Large intestine (tissue), 3 donors: ENCODE measurements around the gene AGAP1. TPM values are rescaled to one million over a fixed set of nuclear protein-coding genes. Genes with fewer than 3 reads are reported as not detected.

ENCODE experiments used
- DNase-seq, 2 donors: peaks; one replicate each; pipeline versions ENCODE4 v3.0.0 to v3.0.0-alpha.2; 2013
- H3K27ac ChIP-seq: one replicate; pipeline ENCODE4 v1.5.1; 2013; ENCODE audit warnings: low read length
- H3K27me3 ChIP-seq: 2 replicates; pipeline ENCODE4 v1.6.1; 2013; ENCODE audit warnings: low read length; ENCODE audit not compliant: control insufficient read depth, insufficient read depth
- H3K36me3 ChIP-seq: 2 replicates; pipeline ENCODE4 v1.6.1; 2013; ENCODE audit warnings: low read length; ENCODE audit not compliant: control insufficient read depth, insufficient read depth
- H3K4me1 ChIP-seq: one replicate; pipeline ENCODE4 v1.6.1; 2013; ENCODE audit warnings: low read length; ENCODE audit not compliant: control insufficient read depth, insufficient read depth
- H3K4me3 ChIP-seq: one replicate; pipeline ENCODE4 v1.5.1; 2013; ENCODE audit warnings: low read length
- H3K9me3 ChIP-seq: one replicate; pipeline ENCODE4 v1.6.1; 2013; ENCODE audit warnings: mild to moderate bottlenecking, low read depth, low read length, moderate library complexity; ENCODE audit not compliant: control insufficient read depth
- WGBS: methylation state at CpG from one replicate; pipeline ENCODE4 v1.1.5; 2013; ENCODE audit warnings: low lambda C conversion rate; ENCODE audit not compliant: insufficient coverage; 5-methylcytosine and 5-hydroxymethylcytosine counted together
- polyA plus RNA-seq: library from polyadenylated mRNA; unstranded; fragments of 120-200 nt; gene quantifications from one replicate; pipeline ENCODE4 v1.2.1, GENCODE V29; 2013

AGAP1 gene
- polyA plus RNA-seq, 1 donor, result 18.0 TPM

- peaks cover 5% of the 10 kb centered on the region for H3K36me3 ChIP-seq
- no peaks in the 10 kb centered on the region for H3K27me3 ChIP-seq
- WGBS, result 75% methylated on average over 14 of the region's 25 CpGs
- no peak for DNase-seq
- no peaks in the 10 kb centered on the region for H3K9me3 ChIP-seq
- no peak overlapping the region for H3K27ac ChIP-seq
- no peaks in the 10 kb centered on the region for H3K4me1 ChIP-seq
- H3K4me3 ChIP-seq, result no peak overlapping the region
These were observed 520.7 kb downstream of the AGAP1 start for GRCh38 chr2:236014408-236015131.

- Histone ChIP-seq H3K36me3 (peaks cover 9% of the 10 kb centered on the region), H3K27ac (no peak overlapping the region), H3K27me3 (no peaks in the 10 kb centered on the region), H3K4me3 (no peak overlapping the region), H3K4me1 (no peaks in the 10 kb centered on the region), H3K9me3 (no peaks in the 10 kb centered on the region)
- DNase-seq, result no peak
- WGBS, result 80% methylated on average over 1 of the region's 6 CpGs
These were observed 521.3 kb downstream of the AGAP1 start for GRCh38 chr2:236015171-236015570.

- Histone ChIP-seq H3K36me3 (peaks cover 12% of the 10 kb centered on the region), H3K4me1 (no peaks in the 10 kb centered on the region), H3K9me3 (no peaks in the 10 kb centered on the region), H3K4me3 (no peak overlapping the region), H3K27ac (no peak overlapping the region), H3K27me3 (no peaks in the 10 kb centered on the region)
- no peak for DNase-seq
- no CpG with 5 or more reads among the region's 4 CpGs for WGBS
These were observed 522.7 kb downstream of the AGAP1 start for GRCh38 chr2:236016496-236016895.

- Histone ChIP-seq H3K4me3 (no peak overlapping the region), H3K36me3 (peaks cover 12% of the 10 kb centered on the region), H3K9me3 (no peaks in the 10 kb centered on the region), H3K4me1 (no peaks in the 10 kb centered on the region), H3K27ac (no peak overlapping the region), H3K27me3 (no peaks in the 10 kb centered on the region)
- no peak for DNase-seq
- no CpG with 5 or more reads among the region's 3 CpGs for WGBS
These were observed 523.6 kb downstream of the AGAP1 start for GRCh38 chr2:236017446-236017845.

GRCh38 chr2:236019434-236019833 lies 525.6 kb downstream of the AGAP1 start:
- no CpG with 5 or more reads among the region's 8 CpGs for WGBS
- H3K9me3 ChIP-seq, result no peaks in the 10 kb centered on the region

GRCh38 chr2:236021499-236022057 lies 527.7 kb downstream of the AGAP1 start:
- Histone ChIP-seq H3K27me3 (no peaks in the 10 kb centered on the region), H3K36me3 (peaks cover 12% of the 10 kb centered on the region), H3K27ac (no peak overlapping the region), H3K9me3 (no peaks in the 10 kb centered on the region), H3K4me1 (no peaks in the 10 kb centered on the region), H3K4me3 (no peak overlapping the region)
- no peak for DNase-seq
- 80% methylated on average over 2 of the region's 14 CpGs for WGBS

More at GRCh38 chr2:236019434-236019833, 525.6 kb downstream of the AGAP1 start:
- Histone ChIP-seq H3K4me3 (no peak overlapping the region), H3K27ac (no peak overlapping the region), H3K36me3 (peaks cover 12% of the 10 kb centered on the region), H3K4me1 (no peaks in the 10 kb centered on the region), H3K27me3 (no peaks in the 10 kb centered on the region)
- DNase-seq, result no peak

- Histone ChIP-seq H3K36me3 (peaks cover 12% of the 10 kb centered on the region), H3K4me1 (no peaks in the 10 kb centered on the region), H3K27me3 (no peaks in the 10 kb centered on the region), H3K4me3 (no peak overlapping the region), H3K27ac (no peak overlapping the region), H3K9me3 (no peaks in the 10 kb centered on the region)
- no peak for DNase-seq
- 100% methylated on average over 1 of the region's 5 CpGs for WGBS
These were observed 528.3 kb downstream of the AGAP1 start for GRCh38 chr2:236022128-236022527.

GRCh38 chr2:236025892-236026291 lies 532.0 kb downstream of the AGAP1 start:
- no peaks in the 10 kb centered on the region for H3K27me3 ChIP-seq
- H3K36me3 ChIP-seq, result peaks cover 3% of the 10 kb centered on the region
- H3K9me3 ChIP-seq, result peaks cover 3% of the 10 kb centered on the region
- no peak overlapping the region for H3K4me3 ChIP-seq
- H3K4me1 ChIP-seq, result no peaks in the 10 kb centered on the region
- DNase-seq, result no peak
- WGBS, result no CpG with 5 or more reads among the region's 3 CpGs
- H3K27ac ChIP-seq, result no peak overlapping the region

GRCh38 chr2:236026841-236027240 lies 533.0 kb downstream of the AGAP1 start:
- no peak overlapping the region for H3K27ac ChIP-seq
- no CpG with 5 or more reads among the region's 4 CpGs for WGBS
- no peaks in the 10 kb centered on the region for H3K4me1 ChIP-seq
- H3K4me3 ChIP-seq, result no peak overlapping the region
- peak in 1 of 2 donors; percentile 22 for DNase-seq
- no peaks in the 10 kb centered on the region for H3K27me3 ChIP-seq
- H3K36me3 ChIP-seq, result no peaks in the 10 kb centered on the region
- H3K9me3 ChIP-seq, result peaks cover 3% of the 10 kb centered on the region

- peaks cover 3% of the 10 kb centered on the region for H3K9me3 ChIP-seq
- no peak for DNase-seq
- no peaks in the 10 kb centered on the region for H3K4me1 ChIP-seq
- no peaks in the 10 kb centered on the region for H3K36me3 ChIP-seq
- no CpG with 5 or more reads among the region's 4 CpGs for WGBS
- H3K27me3 ChIP-seq, result no peaks in the 10 kb centered on the region
- no peak overlapping the region for H3K27ac ChIP-seq
- no peak overlapping the region for H3K4me3 ChIP-seq
These were observed 534.2 kb downstream of the AGAP1 start for GRCh38 chr2:236028066-236028465.

- no peaks in the 10 kb centered on the region for H3K27me3 ChIP-seq
- peaks cover 3% of the 10 kb centered on the region for H3K9me3 ChIP-seq
- no peak for DNase-seq
- H3K36me3 ChIP-seq, result peaks cover 11% of the 10 kb centered on the region
- H3K4me3 ChIP-seq, result no peak overlapping the region
- H3K4me1 ChIP-seq, result no peaks in the 10 kb centered on the region
- no CpG with 5 or more reads among the region's 7 CpGs for WGBS
- H3K27ac ChIP-seq, result no peak overlapping the region
These were observed 539.6 kb downstream of the AGAP1 start for GRCh38 chr2:236033462-236033861.
